ENCODE measurements around the gene UBE3A.

DNA sequence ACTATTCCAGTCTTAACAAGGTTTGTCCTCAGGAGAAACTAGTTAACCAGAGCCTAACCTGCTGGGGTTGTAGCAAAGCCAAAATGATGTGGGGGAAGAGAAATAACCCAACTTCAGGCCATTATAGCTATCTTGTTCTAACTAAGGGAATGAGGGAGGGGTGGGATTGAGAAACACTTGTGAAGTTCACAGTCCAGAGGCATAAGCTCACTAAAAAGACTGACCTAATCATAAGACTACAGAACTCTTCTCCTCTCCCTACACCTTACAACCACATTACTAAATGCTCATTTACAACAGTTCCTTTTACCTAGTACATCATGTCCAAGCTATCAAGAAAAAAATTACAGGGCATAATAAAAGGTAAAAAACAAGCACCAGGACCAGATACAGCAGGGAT lies 52.8 kb downstream of the UBE3A start:
- TF ChIP-seq, protein P1, sequence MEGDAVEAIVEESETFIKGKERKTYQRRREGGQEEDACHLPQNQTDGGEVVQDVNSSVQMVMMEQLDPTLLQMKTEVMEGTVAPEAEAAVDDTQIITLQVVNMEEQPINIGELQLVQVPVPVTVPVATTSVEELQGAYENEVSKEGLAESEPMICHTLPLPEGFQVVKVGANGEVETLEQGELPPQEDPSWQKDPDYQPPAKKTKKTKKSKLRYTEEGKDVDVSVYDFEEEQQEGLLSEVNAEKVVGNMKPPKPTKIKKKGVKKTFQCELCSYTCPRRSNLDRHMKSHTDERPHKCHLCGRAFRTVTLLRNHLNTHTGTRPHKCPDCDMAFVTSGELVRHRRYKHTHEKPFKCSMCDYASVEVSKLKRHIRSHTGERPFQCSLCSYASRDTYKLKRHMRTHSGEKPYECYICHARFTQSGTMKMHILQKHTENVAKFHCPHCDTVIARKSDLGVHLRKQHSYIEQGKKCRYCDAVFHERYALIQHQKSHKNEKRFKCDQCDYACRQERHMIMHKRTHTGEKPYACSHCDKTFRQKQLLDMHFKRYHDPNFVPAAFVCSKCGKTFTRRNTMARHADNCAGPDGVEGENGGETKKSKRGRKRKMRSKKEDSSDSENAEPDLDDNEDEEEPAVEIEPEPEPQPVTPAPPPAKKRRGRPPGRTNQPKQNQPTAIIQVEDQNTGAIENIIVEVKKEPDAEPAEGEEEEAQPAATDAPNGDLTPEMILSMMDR (conservative IDR thresholded peaks at IDR 0.05; ENCODE audit: low read length): no peak
- TF ChIP-seq EZH2phosphoT487 (IDR thresholded peaks at IDR 0.05; ENCODE audit: borderline replicate concordance): no peak

All from Loucy (cell line).